NCI-H128 (cell line): Measurements from ENCODE around the gene JAZF1.

Experiments used
- DNase-seq: peaks from one replicate; lab custom pipeline; 2025; ENCODE audit not compliant: unreplicated experiment; lab: John Stamatoyannopoulos, UW

The JAZF1 gene

GRCh38 chr7:28078036-28078901, 102.3 kb downstream of the JAZF1 start:
- DNase-seq, result no peak

- no peak for DNase-seq
These were observed 103.0 kb downstream of the JAZF1 start for GRCh38 chr7:28077616-28078015.

- DNase-seq, result no peak
These were observed 104.0 kb downstream of the JAZF1 start for GRCh38 chr7:28076423-28077200.

GRCh38 chr7:28075674-28076358, 104.8 kb downstream of the JAZF1 start:
- peak; percentile 44 for DNase-seq

- no peak for DNase-seq
These were observed 107.6 kb downstream of the JAZF1 start for GRCh38 chr7:28072876-28073514.

- DNase-seq, result no peak
These were observed 109.0 kb downstream of the JAZF1 start for GRCh38 chr7:28071570-28071969.

- no peak for DNase-seq
These were observed 110.1 kb downstream of the JAZF1 start for GRCh38 chr7:28070297-28071055.

- no peak for DNase-seq
These were observed 110.8 kb downstream of the JAZF1 start for GRCh38 chr7:28069807-28070206.

GRCh38 chr7:28069388-28069787, 111.2 kb downstream of the JAZF1 start:
- no peak for DNase-seq

- DNase-seq, result peak; percentile 32
These were observed 111.8 kb downstream of the JAZF1 start for GRCh38 chr7:28068811-28069216.

- no peak for DNase-seq
These were observed 113.4 kb downstream of the JAZF1 start for GRCh38 chr7:28067171-28067570.

GRCh38 chr7:28065721-28066285, 114.8 kb downstream of the JAZF1 start:
- no peak for DNase-seq

- DNase-seq, result no peak
These were observed 115.3 kb downstream of the JAZF1 start for GRCh38 chr7:28065308-28065707.

GRCh38 chr7:28064437-28064836, 116.2 kb downstream of the JAZF1 start:
- DNase-seq, result no peak

GRCh38 chr7:28062197-28062991, 118.2 kb downstream of the JAZF1 start:
- DNase-seq, result peak; percentile 36

- DNase-seq, result no peak
These were observed 118.8 kb downstream of the JAZF1 start for GRCh38 chr7:28061824-28062196.

GRCh38 chr7:28060371-28060950, 120.1 kb downstream of the JAZF1 start:
- DNase-seq, result no peak

GRCh38 chr7:28055161-28055544, 125.4 kb downstream of the JAZF1 start:
- no peak for DNase-seq
